ENCODE data around the gene LIPT2.
"Not testable (repeated sequence)": the region's sequence is repeated elsewhere in the genome, so short reads cannot be mapped to it uniquely, and the experiment has no call there.

LIPT2 gene

DNA sequence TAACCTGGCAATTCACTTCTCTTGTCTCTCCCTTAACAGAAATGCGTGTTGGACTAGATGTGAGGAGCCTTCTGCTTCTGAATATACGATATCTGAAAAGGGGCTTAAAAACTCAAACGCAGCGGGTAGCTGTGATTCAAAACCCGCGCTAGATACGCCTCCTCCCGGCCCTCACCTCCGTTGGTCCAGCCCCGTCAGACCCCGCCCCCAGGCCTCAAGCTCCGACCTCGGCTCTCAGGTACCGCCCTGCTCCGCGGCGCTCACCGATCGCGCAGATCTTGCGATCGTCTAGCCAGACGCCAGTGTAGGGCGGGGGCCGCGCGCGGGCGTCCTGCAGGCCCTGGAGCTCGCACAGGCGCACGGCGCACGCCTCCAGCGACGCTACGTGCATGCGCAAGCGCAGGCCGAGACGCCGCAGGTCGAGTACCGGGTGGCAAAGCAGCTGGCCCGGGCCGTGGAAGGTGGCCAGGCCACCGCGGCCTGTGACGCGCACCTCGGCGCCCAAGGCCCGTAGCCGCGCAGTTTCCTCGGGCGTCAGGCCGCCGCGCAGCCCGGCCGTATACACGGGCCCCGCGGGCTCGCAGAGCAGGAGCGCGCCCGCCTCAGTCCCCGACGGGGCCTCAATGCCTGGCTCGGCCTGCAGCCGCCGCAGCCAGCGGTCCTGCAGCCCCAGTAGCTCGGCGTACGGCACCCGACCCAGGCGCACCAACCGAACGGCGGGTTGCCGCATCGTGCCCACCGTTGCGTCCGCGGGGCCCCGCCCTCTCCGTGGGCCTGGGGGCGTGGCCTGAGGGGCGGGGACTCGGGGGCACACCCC, at the start of gene LIPT2:
Gene LIPT2, minus strand, starts transcription at position 751 of the 817 bp plus-strand sequence. Its CDS starts 21 bp downstream, at position 730.
- DNase-seq, result peak; percentile 95

- no peak for DNase-seq
Observed at GRCh38 chr11:74541466-74541865, 47.9 kb upstream of the LIPT2 start.

DNA sequence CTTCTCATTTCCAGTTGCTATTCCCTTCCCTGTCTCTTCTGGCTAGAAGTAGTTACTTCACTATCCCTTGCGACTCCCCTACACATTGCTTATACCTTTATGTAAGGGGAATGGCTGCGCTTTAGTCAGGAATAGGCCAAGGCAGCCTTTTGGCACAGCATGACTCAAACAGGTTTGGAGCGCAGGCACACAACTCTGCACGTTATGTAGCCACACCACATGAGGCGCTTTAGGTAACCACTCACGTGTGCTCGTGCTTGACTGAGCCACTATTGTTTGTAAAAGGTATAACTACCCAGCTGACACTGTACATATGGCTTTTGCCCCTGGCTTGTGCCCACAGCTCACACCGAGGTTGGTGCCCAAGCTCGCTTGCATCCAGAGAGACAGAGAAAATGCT, 46.7 kb upstream of the LIPT2 start:
- DNase-seq, result no peak

- DNase-seq, result no peak
Observed at GRCh38 chr11:74538680-74539079, 45.2 kb upstream of the LIPT2 start.

DNA sequence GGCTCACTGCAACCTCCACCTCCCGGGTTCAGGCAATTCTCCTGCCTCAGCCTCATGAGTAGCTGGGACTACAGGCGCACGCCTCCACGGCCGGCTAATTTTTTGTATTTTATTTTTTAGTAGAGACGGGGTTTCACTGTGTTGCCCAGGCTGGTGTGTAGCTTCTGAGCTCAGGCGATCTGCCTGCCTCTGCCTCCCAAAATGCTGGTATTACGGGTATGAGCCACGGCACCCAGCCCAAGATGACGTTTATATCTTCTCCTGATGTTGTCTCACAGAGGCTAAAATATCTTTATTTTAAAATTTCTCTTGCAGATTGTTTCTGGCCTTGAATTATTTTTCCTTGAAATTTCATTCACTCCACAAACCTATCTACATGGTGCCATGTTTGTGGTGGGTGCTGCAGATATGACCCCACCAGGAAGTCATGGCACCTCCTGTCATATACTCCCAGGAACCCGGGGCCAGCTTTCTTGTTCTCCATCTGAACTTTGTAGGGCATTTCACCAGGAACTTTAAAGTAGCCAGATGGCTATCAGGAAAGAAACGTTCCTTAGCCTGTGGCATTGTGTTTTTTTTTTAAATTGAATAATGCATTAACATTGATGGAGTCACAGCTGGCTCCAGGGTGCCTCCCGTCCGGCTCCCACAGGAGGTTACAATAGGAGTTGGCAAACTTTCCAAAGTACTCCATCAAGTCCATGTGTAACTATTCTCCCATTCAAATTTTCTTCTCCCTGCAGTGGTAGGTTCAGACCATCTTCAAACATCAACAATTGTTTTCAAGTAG, 42.0 kb upstream of the LIPT2 start:
- DNase-seq, result no peak

- DNase-seq, result not testable (repeated sequence)
Observed at GRCh38 chr11:74534946-74535275, 41.4 kb upstream of the LIPT2 start.

- no peak for DNase-seq
Observed at GRCh38 chr11:74534216-74534945, 40.9 kb upstream of the LIPT2 start.

DNA sequence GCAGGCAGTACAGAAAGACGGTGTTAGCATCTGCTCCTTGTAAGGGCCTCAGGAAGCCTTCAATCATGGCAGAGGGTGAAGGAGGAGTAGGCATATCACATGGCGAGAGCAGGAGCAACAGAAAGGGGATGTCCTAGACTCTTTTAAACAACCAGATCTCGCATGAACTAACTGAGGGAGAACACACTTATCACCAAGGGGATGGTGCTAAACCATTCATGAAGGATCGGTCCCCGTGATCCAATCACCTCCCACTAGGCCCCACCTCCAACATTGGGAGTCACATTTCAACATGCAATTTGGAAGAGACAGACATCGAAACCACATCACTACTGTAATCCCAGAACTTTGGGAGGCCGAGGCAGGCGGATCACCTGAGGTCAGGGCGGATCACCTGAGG, 39.9 kb upstream of the LIPT2 start:
- no peak for DNase-seq

DNA sequence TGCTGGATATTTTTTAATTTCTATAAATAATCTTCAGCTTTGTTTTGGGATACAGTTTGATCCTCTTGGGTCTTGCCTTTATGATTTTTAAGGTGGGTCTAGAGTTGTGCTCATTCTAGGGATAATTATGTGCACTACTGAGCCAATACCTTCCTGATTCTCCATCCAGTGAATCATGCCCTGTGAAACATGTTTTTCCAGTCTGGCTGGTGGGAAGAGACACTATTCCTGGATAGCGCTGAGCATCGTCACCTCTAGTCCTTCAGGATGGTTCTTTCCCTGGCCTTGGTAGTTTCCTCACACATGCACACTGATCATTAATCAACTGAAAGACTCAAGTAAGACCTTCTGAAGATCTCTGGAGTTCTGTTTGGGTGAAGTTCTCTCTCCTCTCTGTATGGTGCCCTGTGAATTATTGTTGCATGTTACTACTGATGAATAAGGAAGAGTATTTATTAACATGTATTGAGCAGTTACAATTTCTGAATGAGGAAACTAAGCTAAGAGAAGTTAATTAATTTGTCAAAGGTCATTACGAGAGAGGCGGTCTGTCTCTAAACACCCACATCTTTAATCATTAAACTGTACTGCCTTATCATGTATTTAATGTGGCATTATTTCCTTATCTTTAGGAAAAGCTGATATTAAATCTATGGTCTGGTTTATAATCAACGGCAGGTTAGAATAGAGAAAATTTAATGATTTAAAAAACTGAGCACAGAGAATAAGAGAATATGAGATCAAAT, 39.1 kb upstream of the LIPT2 start:
- no peak for DNase-seq

GRCh38 chr11:74524978-74525377, 31.5 kb upstream of the LIPT2 start:
- DNase-seq, result no peak

DNA sequence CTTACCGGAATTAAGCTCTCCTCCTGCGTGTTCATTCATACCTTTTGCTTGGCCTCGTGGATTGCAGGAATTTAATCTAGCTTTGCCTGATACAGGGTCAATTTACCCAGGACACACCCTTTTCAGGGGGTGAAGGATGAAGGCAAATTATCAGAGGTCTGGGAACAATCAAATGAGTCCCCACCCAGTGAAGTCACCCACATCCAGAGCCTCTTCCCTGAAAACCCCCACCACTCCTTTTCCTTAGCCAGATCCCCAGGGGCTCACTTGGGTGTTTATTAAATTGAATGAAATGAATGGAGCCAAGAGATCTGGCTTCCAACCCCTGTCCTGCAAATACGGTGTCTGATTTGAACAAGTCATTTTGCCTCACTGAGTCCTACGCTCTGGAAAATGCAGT, 31.0 kb upstream of the LIPT2 start:
- DNase-seq, result no peak

- no peak for DNase-seq
Observed at GRCh38 chr11:74522776-74523175, 29.3 kb upstream of the LIPT2 start.

GRCh38 chr11:74521666-74522252, 28.2 kb upstream of the LIPT2 start:
- no peak for DNase-seq

DNA sequence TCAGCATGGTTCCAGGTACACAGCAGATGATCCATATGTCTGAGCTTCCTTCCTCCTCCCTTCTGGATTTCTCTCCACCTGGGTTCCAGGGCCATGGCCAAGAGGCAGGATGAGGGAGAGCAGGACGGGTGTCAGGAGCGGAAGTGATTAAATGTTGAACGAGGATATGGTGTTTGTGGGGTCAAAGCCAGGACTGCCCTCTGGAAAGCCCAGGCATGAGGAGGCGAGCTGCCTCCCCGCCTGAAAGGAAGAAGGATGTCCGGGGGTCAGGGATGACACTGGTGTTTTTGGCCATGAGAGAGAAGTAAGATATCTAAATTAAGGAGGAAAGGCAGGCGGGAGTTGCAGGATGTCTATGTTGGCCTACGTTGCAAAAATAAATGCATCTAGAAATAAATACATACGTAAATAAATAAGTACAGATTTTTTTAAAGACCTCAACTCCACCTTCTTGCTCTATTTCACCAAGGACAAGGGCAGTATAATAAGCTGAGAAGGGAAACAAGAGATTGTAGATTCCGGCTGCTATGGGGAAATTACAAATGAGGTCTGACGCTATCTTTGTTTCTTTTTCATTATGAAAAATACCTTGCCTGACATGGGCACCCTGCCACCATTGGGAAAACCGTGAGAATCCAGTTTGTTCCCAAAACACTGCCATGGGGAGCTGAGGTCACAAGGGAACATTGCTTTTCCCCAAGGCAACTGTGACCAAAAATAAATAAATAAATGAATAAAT, 27.6 kb upstream of the LIPT2 start:
- no peak for DNase-seq

GRCh38 chr11:74520316-74520715, 26.8 kb upstream of the LIPT2 start:
- no peak for DNase-seq

GRCh38 chr11:74519710-74520109, 26.2 kb upstream of the LIPT2 start:
- no peak for DNase-seq

DNA sequence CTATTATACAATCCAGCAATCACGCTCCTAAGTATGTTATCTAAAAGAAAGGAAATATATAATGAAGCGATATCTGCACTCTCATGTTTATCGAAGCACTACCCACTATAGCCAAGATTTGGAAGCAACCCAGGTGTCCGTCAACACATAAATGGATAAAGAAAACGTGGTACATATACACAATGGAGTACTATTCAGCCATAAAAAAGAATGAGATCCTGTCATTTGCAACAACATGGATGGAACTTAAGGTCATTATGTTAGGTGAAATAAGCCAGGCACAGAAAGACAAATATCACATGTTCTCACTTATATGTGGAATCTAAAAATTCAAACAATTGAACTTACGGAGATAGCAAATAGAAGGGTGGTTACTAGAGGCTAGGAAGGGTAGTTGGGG, 24.1 kb upstream of the LIPT2 start:
- not testable (repeated sequence) for DNase-seq

GRCh38 chr11:74507582-74507981, 14.1 kb upstream of the LIPT2 start:
- no peak for DNase-seq

GRCh38 chr11:74506823-74507222, 13.3 kb upstream of the LIPT2 start:
- no peak for DNase-seq

DNA sequence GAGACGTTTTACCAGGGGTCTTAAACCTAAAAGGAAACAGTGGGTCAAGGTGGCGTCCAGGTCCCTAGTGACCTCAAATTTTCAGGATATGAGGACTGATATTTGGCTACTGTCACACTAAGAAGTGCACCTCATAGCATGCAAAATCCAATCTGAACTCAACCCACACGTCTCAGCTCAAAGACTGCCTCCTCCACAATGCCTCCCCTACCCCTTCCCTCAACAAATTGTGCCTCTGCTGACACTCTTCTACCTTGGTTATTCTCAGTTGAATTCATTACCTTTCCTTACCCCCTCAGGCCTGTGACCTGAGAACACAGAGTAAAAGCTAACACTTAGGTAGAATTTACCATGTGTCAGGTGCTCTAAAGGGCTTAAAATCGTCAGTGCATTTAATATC, 12.4 kb upstream of the LIPT2 start:
- DNase-seq, result no peak

GRCh38 chr11:74504100-74504691, 10.7 kb upstream of the LIPT2 start:
- no peak for DNase-seq
